Ramos (cell line): ENCODE results near the gene KCNQ4.

Experiments
- in situ Hi-C: fragments of 300-500 bp; cut with MboI; formaldehyde crosslinking; loops from one replicate; pipeline ENCODE4 v1.14.3; 2022; ENCODE audit warnings: low sequenced_read_pairs; ENCODE audit not compliant: unreplicated experiment

Gene KCNQ4

GRCh38 chr1:40774266-40774998 is 9.2 kb upstream of the KCNQ4 start:
- in situ Hi-C loops, result no loop called here

- in situ Hi-C loops, result no loop called here
Observed at GRCh38 chr1:40776236-40777072, 7.1 kb upstream of the KCNQ4 start.

GRCh38 chr1:40777224-40777970 is 6.2 kb upstream of the KCNQ4 start:
- in situ Hi-C loops, result no loop called here

GRCh38 chr1:40780678-40781607 is 2.6 kb upstream of the KCNQ4 start:
- in situ Hi-C loops, result no loop called here

- in situ Hi-C loops, result no loop called here
Observed at GRCh38 chr1:40781608-40781971, 2.0 kb upstream of the KCNQ4 start.

- in situ Hi-C loops, result no loop called here
Observed at GRCh38 chr1:40782371-40782956, 1.1 kb upstream of the KCNQ4 start.

- in situ Hi-C loops, result no loop called here
Observed at GRCh38 chr1:40784141-40784770, 669 bp downstream of the KCNQ4 start.

- in situ Hi-C loops, result no loop called here
Observed at GRCh38 chr1:40784771-40785151, 1.2 kb downstream of the KCNQ4 start.

GRCh38 chr1:40785446-40785845 is 1.9 kb downstream of the KCNQ4 start:
- in situ Hi-C loops, result no loop called here

GRCh38 chr1:40786171-40786994 is 2.8 kb downstream of the KCNQ4 start:
- in situ Hi-C loops, result no loop called here

GRCh38 chr1:40786995-40787705 is 3.6 kb downstream of the KCNQ4 start:
- in situ Hi-C loops, result no loop called here

- in situ Hi-C loops, result no loop called here
Observed at GRCh38 chr1:40787737-40788560, 4.4 kb downstream of the KCNQ4 start.

- in situ Hi-C loops, result no loop called here
Observed at GRCh38 chr1:40788561-40789341, 5.2 kb downstream of the KCNQ4 start.

GRCh38 chr1:40789342-40789598 is 5.7 kb downstream of the KCNQ4 start:
- in situ Hi-C loops, result no loop called here

GRCh38 chr1:40789661-40790430 is 6.3 kb downstream of the KCNQ4 start:
- in situ Hi-C loops, result no loop called here

- in situ Hi-C loops, result no loop called here
Observed at GRCh38 chr1:40792036-40792435, 8.4 kb downstream of the KCNQ4 start.
